ENCODE results near the gene STK25.

The STK25 gene

GRCh38 chr2:241548451-241548835 is 40.1 kb upstream of the STK25 start:
- H3K9me3 ChIP-seq (ENCODE audit: control insufficient read depth, insufficient read depth, low read length): no peaks in the 10 kb centered on the region
- H3K27ac ChIP-seq (ENCODE audit: low read length): no peak overlapping the region
- WGBS (ENCODE audit: insufficient coverage, insufficient read length): no CpG with 5 or more reads among the region's 3 CpGs

DNA sequence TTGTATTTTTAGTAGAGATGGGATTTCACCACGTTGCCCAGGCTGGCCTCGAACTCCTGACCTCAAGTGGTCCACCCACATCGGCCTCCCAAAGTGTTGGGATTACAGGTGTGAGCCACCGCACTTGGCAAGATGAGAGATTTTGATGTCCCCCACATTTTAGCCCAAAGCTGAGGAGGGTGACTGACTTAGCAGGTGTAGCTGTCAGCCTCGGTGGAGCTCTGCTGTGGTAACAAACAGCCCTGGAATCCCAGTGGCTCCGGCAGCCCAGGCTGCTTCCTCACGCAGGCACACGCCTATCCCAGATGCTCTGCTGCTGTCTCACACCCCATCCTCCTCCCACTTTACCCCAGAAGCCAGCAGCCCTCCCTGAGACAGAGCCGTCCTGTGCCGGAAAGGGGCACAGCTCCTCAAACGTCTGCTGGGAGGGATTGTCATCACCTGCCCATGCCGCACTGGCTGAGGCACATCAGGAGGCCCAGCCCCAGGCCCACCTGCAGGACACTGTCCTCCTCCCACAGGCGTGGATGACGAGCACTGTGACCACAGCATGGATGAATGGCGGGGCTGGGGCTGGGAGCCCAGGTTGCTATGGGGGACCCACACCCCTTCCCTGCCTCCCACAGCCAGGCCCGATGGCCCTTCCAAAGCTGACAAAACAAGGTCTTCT is 39.5 kb upstream of the STK25 start:
- Histone ChIP-seq H3K4me1 (ENCODE audit: control insufficient read depth, insufficient read depth, low read length) (peaks cover 5% of the 10 kb centered on the region), H3K9me3 (ENCODE audit: control insufficient read depth, insufficient read depth, low read length) (no peaks in the 10 kb centered on the region), H3K36me3 (ENCODE audit: control insufficient read depth, insufficient read depth, low read length) (no peaks in the 10 kb centered on the region; the same call in 1 of the 2 replicates), H3K27me3 (ENCODE audit: control insufficient read depth, insufficient read depth, low read length) (peaks cover 4% of the 10 kb centered on the region; the same call in 1 of the 2 replicates), H3K27ac (ENCODE audit: low read length) (no peak overlapping the region), H3K4me3 (ENCODE audit: low read length) (no peak overlapping the region)
- no CpG with 5 or more reads among the region's 16 CpGs for WGBS (ENCODE audit: insufficient coverage, insufficient read length)
- DNase-seq (ENCODE audit: low read depth, low spot score): no peak

More at GRCh38 chr2:241548451-241548835, 40.1 kb upstream of the STK25 start:
- Histone ChIP-seq H3K4me1 (ENCODE audit: control insufficient read depth, insufficient read depth, low read length) (peaks cover 5% of the 10 kb centered on the region), H3K4me3 (ENCODE audit: low read length) (no peak overlapping the region), H3K27me3 (ENCODE audit: control insufficient read depth, insufficient read depth, low read length) (no peaks in the 10 kb centered on the region), H3K36me3 (ENCODE audit: control insufficient read depth, insufficient read depth, low read length) (no peaks in the 10 kb centered on the region; the same call in 1 of the 2 replicates)
- no peak for DNase-seq (ENCODE audit: low read depth, low spot score)

GRCh38 chr2:241546771-241547498 is 38.6 kb upstream of the STK25 start:
- Histone ChIP-seq H3K36me3 (ENCODE audit: control insufficient read depth, insufficient read depth, low read length) (no peaks in the 10 kb centered on the region), H3K27me3 (ENCODE audit: control insufficient read depth, insufficient read depth, low read length) (peaks cover 12% of the 10 kb centered on the region), H3K4me1 (ENCODE audit: control insufficient read depth, insufficient read depth, low read length) (peaks cover 3% of the 10 kb centered on the region), H3K9me3 (ENCODE audit: control insufficient read depth, insufficient read depth, low read length) (no peaks in the 10 kb centered on the region), H3K4me3 (ENCODE audit: low read length) (no peak overlapping the region), H3K27ac (ENCODE audit: low read length) (no peak overlapping the region)
- DNase-seq (ENCODE audit: low read depth, low spot score): no peak
- WGBS (ENCODE audit: insufficient coverage, insufficient read length): no CpG with 5 or more reads among the region's 25 CpGs

DNA sequence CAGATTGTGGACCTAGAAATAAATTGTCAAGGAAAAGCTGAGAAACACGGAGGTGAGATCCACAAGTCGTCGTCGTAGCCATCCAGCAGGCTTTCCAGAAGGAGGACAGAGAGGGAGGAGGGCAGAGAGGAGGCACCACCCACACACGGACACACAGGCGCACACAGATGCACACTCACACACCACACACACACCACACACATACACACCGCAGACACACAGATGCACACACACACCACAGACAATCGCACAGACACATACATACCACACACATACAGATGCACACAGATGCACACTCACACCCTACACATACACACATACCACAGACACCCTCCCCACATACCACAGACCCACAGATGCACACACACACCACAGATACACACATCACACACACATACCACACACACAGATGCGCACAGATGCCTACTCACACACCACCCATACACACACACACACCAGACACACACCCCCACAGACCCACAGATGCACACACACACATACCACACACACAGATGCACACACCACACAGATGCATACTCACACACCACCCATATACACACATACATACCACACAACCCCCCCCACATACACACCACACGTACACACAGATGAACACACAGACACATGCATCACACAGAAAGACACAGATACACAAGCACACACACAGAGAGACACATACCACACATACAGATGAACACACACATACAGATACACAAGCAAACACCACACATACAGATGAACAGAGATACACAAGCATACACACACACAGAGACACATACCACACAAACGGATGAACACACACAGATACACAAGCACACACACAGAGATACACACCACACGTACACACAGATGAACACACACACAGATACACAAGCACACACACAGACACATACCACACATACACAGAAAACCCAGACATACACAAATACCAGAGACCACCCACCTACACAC is 37.4 kb upstream of the STK25 start:
- H3K4me1 ChIP-seq (ENCODE audit: control insufficient read depth, insufficient read depth, low read length): peaks cover 3% of the 10 kb centered on the region
- no peak overlapping the region for H3K27ac ChIP-seq (ENCODE audit: low read length)
- no peaks in the 10 kb centered on the region for H3K9me3 ChIP-seq (ENCODE audit: control insufficient read depth, insufficient read depth, low read length)
- DNase-seq (ENCODE audit: low read depth, low spot score): no peak
- no peaks in the 10 kb centered on the region for H3K36me3 ChIP-seq (ENCODE audit: control insufficient read depth, insufficient read depth, low read length)
- 100% methylated on average over 1 of the region's 12 CpGs for WGBS (ENCODE audit: insufficient coverage, insufficient read length)
- no peak overlapping the region for H3K4me3 ChIP-seq (ENCODE audit: low read length)
- peaks cover 12% of the 10 kb centered on the region for H3K27me3 ChIP-seq (ENCODE audit: control insufficient read depth, insufficient read depth, low read length)

DNA sequence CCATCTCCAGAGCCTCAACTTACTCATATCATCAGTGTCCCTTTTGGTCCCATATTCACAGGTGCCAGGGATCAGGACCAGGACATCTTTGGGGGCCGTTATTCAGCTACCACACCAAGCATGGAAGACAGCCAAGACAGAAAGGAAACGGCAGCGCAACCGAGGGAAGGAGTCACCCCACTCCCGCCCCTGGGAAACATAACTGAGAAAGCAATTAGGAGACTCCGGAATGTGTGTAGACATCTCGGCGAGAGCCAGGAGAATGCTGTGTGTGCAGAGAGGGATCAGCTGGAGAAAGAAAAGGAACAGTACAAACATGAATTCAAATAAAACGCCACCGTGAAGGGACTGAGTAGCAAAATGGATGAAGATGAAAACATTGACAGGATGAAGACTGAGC is 36.7 kb upstream of the STK25 start:
- no CpG with 5 or more reads among the region's 10 CpGs for WGBS (ENCODE audit: insufficient coverage, insufficient read length)
- Histone ChIP-seq H3K9me3 (ENCODE audit: control insufficient read depth, insufficient read depth, low read length) (no peaks in the 10 kb centered on the region), H3K4me1 (ENCODE audit: control insufficient read depth, insufficient read depth, low read length) (peaks cover 5% of the 10 kb centered on the region), H3K27ac (ENCODE audit: low read length) (no peak overlapping the region), H3K36me3 (ENCODE audit: control insufficient read depth, insufficient read depth, low read length) (no peaks in the 10 kb centered on the region), H3K27me3 (ENCODE audit: control insufficient read depth, insufficient read depth, low read length) (peaks cover 12% of the 10 kb centered on the region), H3K4me3 (ENCODE audit: low read length) (no peak overlapping the region)
- no peak for DNase-seq (ENCODE audit: low read depth, low spot score)

- H3K9me3 ChIP-seq (ENCODE audit: control insufficient read depth, insufficient read depth, low read length): no peaks in the 10 kb centered on the region
- H3K4me3 ChIP-seq (ENCODE audit: low read length): no peak overlapping the region
- H3K27ac ChIP-seq (ENCODE audit: low read length): no peak overlapping the region
- DNase-seq (ENCODE audit: low read depth, low spot score): no peak
- no CpG with 5 or more reads among the region's 15 CpGs for WGBS (ENCODE audit: insufficient coverage, insufficient read length)
- no peaks in the 10 kb centered on the region for H3K36me3 ChIP-seq (ENCODE audit: control insufficient read depth, insufficient read depth, low read length)
- H3K27me3 ChIP-seq (ENCODE audit: control insufficient read depth, insufficient read depth, low read length): peaks cover 12% of the 10 kb centered on the region
- peaks cover 5% of the 10 kb centered on the region for H3K4me1 ChIP-seq (ENCODE audit: control insufficient read depth, insufficient read depth, low read length)
These were observed 33.9 kb upstream of the STK25 start for GRCh38 chr2:241542278-241542605.

GRCh38 chr2:241541564-241542277 is 33.3 kb upstream of the STK25 start:
- Histone ChIP-seq H3K4me3 (ENCODE audit: low read length) (peak overlapping the region; percentile 7; the same call in 1 of the 2 replicates), H3K36me3 (ENCODE audit: control insufficient read depth, insufficient read depth, low read length) (no peaks in the 10 kb centered on the region), H3K27me3 (ENCODE audit: control insufficient read depth, insufficient read depth, low read length) (peaks cover 12% of the 10 kb centered on the region), H3K27ac (ENCODE audit: low read length) (no peak overlapping the region), H3K4me1 (ENCODE audit: control insufficient read depth, insufficient read depth, low read length) (peaks cover 2% of the 10 kb centered on the region), H3K9me3 (ENCODE audit: control insufficient read depth, insufficient read depth, low read length) (no peaks in the 10 kb centered on the region)
- no CpG with 5 or more reads among the region's 62 CpGs for WGBS (ENCODE audit: insufficient coverage, insufficient read length)
- no peak for DNase-seq (ENCODE audit: low read depth, low spot score)

GRCh38 chr2:241540771-241541561 is 32.6 kb upstream of the STK25 start:
- H3K36me3 ChIP-seq (ENCODE audit: control insufficient read depth, insufficient read depth, low read length): no peaks in the 10 kb centered on the region
- peaks cover 12% of the 10 kb centered on the region for H3K27me3 ChIP-seq (ENCODE audit: control insufficient read depth, insufficient read depth, low read length)
- H3K27ac ChIP-seq (ENCODE audit: low read length): no peak overlapping the region
- H3K9me3 ChIP-seq (ENCODE audit: control insufficient read depth, insufficient read depth, low read length): no peaks in the 10 kb centered on the region
- peaks cover 2% of the 10 kb centered on the region for H3K4me1 ChIP-seq (ENCODE audit: control insufficient read depth, insufficient read depth, low read length)
- no CpG with 5 or more reads among the region's 68 CpGs for WGBS (ENCODE audit: insufficient coverage, insufficient read length)
- H3K4me3 ChIP-seq (ENCODE audit: low read length): peak overlapping the region; percentile 67; the same call in 1 of the 2 replicates
- DNase-seq (ENCODE audit: low read depth, low spot score): peak; percentile 47

GRCh38 chr2:241540401-241540770 is 32.0 kb upstream of the STK25 start:
- no peak overlapping the region for H3K4me3 ChIP-seq (ENCODE audit: low read length)
- peaks cover 12% of the 10 kb centered on the region for H3K27me3 ChIP-seq (ENCODE audit: control insufficient read depth, insufficient read depth, low read length)
- WGBS (ENCODE audit: insufficient coverage, insufficient read length): no CpG with 5 or more reads among the region's 10 CpGs
- DNase-seq (ENCODE audit: low read depth, low spot score): no peak
- peaks cover 2% of the 10 kb centered on the region for H3K4me1 ChIP-seq (ENCODE audit: control insufficient read depth, insufficient read depth, low read length)
- H3K9me3 ChIP-seq (ENCODE audit: control insufficient read depth, insufficient read depth, low read length): no peaks in the 10 kb centered on the region
- no peaks in the 10 kb centered on the region for H3K36me3 ChIP-seq (ENCODE audit: control insufficient read depth, insufficient read depth, low read length)
- no peak overlapping the region for H3K27ac ChIP-seq (ENCODE audit: low read length)

All from iPS DF 6.9 (cell line).